ENCODE measurements around the gene ZNF384. TPM values are rescaled to one million over a fixed set of nuclear protein-coding genes. Genes with fewer than 3 reads are reported as not detected.
A peak's percentile ranks its signal among the peaks of the same experiment; 100 is the strongest.
"Not testable (repeated sequence)": the region's sequence is repeated elsewhere in the genome, so short reads cannot be mapped to it uniquely, and the experiment has no call there.

ZNF384 gene
- 21.2 and 23.6 TPM in 2 replicates for total RNA-seq (2014; rRNA removed; shearing (Covaris generic))

DNA sequence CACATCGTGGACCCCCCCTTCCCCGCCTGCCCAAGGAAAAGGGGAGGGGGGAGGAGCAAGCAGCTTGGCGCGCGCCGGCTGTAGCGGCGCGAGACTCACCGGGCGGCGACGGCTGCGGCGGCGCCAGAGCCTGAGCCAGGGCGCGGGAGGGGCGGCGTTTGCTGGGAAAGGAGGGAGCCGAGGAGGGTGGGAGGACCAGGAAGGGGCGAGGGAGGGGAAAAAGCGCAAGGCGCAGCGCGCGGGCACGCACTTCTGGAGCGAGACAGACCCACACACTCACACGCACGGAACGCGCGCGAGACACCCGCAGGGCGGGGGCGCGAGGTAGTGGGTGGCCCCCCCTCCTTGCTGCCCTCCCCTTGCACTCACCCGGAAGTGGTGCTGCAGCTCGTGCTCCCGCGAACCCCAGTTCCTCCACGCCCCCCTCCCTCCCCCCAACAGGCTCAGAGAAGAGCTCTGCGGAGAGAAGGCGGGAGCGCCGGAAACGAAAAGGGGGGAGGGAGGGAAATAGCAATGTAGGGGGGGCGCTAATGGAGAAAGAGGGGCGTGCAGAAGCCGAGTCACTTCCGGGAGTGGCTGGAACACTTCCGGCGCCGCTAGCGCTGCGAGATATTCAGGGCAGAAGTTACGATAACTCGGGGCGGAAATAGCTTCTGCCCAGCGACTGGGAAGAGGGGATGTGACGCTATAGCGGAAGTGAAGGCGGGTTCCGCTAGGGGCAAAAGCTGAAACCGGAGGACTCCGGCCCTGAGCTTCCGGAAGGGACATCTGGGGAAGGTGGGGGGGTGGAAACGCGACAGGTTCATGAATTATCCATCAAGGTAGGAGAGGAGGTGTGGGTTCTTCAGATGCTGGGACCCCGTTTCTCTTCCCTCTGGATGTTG lies at the start of gene ZNF384:
ZNF384 (minus strand) TSS at position 377 of the 884 bp plus-strand sequence. CDS start 9,855 bp downstream, outside the sequence.
- DNase-seq (ENCODE audit: low spot score), result peak; percentile 100

GRCh38 chr12:6736754-6737153 lies 47.6 kb upstream of the ZNF384 start:
- no peak for DNase-seq (ENCODE audit: low spot score)

- peak; percentile 69 for DNase-seq (ENCODE audit: low spot score)
Measured at GRCh38 chr12:6735448-6736191, 46.4 kb upstream of the ZNF384 start.

DNA sequence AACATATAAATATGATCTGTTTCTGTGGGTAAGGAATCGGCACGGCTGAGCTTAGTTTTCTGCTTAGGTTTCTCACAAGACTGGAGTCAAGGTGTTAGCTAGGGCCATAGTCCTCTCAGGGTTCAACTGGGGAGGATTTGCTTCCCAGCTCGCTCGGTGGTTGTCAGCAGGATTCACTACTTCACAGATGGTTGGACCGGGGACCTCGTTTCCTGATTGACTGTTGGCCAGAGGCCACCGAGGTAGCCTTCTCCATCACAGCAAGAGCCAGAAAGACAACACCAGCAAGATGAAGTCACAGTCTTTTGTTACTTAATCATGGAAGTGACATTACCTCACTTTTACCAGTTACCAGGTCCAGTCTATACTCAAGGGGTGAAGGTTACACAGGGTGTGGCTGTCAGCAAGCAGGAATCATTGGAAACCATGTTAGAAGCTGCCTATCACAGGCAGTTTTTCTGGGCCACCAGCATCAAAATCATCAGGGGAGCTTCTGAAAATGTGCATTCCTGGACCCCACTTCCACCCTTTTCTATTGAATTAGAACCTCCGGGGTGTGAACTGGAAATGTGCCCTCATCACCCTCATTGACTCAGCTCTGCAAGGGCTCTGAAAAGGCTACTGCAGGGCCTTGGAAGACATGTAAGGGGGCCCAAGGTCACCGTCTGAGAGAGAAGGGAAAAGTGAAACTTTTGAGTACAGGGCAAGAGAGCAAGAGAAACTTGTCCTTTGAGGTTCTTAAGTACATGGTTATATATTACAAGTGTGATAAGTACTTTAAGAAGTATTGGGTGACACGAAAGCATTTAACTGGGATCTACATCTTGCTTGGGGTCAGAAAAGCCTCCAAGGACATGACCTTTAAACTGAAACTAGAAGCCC lies 45.6 kb upstream of the ZNF384 start:
- DNase-seq (ENCODE audit: low spot score), result no peak

- DNase-seq (ENCODE audit: low spot score), result no peak
Measured at GRCh38 chr12:6730169-6730568, 41.0 kb upstream of the ZNF384 start.

DNA sequence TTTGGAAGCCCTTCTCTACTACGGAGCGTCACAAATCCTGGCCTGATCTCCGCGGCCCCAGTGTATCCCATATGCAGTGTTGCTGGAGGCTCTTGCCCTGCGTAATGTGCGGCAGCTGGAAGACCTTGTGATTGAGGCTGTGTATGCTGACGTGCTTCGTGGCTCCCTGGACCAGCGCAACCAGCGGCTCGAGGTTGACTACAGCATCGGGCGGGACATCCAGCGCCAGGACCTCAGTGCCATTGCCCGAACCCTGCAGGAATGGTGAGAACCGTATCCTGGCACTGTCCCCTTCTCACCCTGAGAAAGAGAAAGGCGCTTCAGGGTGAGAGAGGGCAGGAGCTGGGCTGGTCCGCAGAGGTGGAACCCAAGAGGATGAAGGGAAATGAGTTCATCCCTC lies 40.0 kb upstream of the ZNF384 start:
- DNase-seq (ENCODE audit: low spot score), result no peak

GRCh38 chr12:6725350-6725749 lies 36.2 kb upstream of the ZNF384 start:
- DNase-seq (ENCODE audit: low spot score), result no peak

DNA sequence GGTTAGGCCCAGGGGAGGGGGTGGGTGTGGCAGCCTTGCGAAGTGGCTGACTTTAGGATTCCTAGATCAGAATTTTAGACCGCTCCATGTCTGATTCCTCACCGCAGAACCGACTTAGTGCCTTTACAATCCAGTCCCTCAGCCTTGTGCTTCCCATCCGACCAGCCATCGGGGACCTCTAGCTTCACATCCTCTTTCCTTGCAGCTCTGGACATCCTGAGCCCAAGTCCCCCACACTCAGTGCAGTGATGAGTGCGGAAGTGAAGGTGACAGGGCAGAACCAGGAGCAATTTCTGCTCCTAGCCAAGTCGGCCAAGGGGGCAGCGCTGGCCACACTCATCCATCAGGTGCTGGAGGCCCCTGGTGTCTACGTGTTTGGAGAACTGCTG lies 35.2 kb upstream of the ZNF384 start:
- peak; percentile 33 for DNase-seq (ENCODE audit: low spot score)

DNA sequence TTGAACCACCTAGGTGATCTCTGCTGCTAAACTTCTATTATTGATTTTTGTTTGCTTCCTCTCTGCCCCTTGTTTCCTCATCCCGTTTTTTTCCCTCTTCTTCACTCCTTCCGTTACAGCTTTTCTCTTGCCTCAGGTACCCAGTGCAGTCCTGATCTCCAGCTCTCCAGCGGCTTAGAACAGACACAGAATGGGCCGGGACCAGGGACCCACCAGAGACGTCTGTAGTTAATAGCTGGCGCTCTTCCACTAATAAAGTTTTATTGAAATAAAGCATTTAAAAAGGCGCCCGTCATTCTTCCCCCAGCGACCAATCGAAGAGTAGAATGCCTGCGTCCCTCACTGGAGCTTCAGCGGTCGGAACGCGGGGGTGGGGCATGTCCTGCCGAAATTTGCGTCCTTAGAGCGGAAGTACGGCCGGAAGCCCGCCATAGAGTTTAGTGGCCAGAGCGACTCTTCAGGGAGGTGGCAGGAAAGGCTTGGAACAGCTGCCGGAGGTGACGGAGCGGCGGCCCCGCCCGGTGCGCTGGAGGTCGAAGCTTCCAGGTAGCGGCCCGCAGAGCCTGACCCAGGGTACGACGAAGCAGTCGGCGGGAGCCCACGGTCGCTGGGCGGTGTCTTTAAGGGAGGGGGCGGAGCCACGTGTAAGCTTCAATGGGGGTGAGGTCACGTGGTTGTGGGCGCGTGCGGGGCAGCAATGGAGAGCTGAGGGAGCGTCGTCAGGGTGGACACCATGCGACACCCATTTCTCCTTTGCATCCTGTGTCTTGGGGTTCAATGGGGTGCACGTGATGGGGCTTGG lies 34.6 kb upstream of the ZNF384 start, which contains the start of gene COPS7A:
COPS7A (plus strand) TSS at position 440 of the 802 bp plus-strand sequence. CDS start 611 bp downstream, outside the sequence.
- DNase-seq (ENCODE audit: low spot score), result peak; percentile 99

DNA sequence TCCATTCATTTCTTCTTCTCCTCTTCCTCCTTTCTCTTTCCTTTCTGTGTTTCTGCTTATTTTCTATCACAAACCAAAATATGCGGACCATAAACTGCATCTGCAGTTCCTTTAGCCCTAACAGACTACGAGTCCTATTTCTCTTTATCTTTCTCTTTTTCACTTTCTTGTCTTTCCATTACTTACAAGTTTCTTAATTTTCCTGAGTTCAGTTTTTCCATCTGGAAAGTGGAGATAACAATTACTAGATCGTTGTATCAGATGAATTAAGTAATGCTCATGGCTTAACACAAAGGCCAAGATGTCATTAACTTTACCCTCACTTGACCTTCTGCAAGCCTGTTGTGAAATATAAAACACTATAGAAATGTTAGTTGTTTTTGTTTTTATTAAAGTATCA lies 33.7 kb upstream of the ZNF384 start:
- DNase-seq (ENCODE audit: low spot score), result no peak

- DNase-seq (ENCODE audit: low spot score), result no peak
Measured at GRCh38 chr12:6716874-6717437, 27.8 kb upstream of the ZNF384 start.

DNA sequence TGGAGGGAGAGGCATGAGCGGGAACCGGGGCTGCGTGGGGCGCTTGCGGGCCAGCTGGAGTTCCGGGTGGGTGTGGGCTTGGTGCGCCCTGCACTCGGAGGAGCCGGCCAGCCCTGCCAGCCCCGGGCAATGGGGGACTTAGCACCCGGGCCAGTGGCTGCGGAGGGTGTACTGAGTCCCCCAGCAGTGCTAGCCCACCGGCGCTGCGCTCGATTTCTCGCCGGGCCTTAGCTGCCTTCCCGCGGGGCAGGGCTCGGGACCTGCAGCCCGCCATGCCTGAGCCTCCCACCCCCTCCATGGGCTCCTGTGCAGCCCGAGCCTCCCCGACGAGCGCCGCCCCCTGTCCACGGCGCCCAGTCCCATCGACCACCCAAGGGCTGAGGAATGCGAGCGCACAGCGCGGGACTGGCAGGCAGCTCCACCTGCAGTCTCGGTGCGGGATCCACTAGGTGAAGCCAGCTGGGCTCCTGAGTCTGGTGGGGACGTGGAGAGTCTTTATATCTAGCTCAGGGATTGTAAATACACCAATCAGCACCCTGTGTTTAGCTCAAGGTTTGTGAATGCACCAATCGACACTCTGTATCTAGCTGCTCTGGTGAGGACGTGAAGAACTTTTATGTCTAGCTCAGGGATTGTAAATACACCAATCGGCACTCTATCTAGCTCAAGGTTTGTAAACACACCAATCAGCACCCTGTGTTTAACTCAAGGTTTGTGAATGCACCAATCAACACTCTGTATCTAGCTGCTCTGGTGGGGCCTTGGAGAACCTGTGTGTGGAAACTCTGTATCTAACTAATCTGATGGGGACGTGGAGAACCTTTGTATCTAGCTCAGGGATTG lies 27.1 kb upstream of the ZNF384 start:
- not testable (repeated sequence) for DNase-seq (ENCODE audit: low spot score)

DNA sequence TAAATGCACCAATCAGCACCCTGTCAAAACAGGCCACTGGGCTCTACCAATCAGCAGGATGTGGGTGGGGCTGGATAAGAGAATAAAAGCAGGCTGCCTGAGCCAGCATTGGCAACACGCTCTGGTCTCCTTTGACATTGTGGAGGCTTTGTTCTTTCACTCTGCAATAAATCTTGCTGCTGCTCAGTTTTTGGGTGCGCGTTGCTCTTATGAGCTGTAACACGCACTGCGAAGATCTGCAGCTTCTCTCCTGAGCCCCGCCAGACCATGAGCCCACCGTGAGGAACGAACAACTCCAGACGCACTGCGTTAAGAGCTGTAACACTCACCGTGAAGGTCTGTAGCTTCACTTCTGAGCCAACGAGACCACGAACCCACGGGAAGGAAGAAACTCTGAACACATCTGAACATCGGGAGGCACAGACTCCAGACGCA lies 19.8 kb upstream of the ZNF384 start:
- DNase-seq (ENCODE audit: low spot score), result no peak

DNA sequence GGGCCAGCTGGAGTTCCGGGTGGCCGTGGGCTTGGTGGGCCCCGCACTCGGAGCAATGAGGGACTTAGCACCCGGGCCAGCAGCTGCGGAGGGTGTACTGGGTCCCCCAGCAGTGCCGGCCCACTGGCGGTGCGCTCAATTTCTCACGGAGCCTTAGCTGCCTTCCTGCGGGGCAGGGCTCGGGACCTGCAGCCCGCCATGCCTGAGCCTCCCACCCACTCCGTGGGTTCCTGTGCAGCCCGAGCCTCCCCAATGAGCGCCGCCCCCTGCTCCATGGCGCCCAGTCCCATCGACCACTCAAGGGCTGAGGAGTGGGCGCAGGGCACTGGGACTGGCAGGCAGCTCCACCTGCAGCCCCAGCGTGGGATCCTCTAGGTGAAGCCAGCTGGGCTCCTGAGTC lies 19.2 kb upstream of the ZNF384 start:
- not testable (repeated sequence) for DNase-seq (ENCODE audit: low spot score)

- no peak for DNase-seq (ENCODE audit: low spot score)
Measured at GRCh38 chr12:6703631-6704030, 14.5 kb upstream of the ZNF384 start.

DNA sequence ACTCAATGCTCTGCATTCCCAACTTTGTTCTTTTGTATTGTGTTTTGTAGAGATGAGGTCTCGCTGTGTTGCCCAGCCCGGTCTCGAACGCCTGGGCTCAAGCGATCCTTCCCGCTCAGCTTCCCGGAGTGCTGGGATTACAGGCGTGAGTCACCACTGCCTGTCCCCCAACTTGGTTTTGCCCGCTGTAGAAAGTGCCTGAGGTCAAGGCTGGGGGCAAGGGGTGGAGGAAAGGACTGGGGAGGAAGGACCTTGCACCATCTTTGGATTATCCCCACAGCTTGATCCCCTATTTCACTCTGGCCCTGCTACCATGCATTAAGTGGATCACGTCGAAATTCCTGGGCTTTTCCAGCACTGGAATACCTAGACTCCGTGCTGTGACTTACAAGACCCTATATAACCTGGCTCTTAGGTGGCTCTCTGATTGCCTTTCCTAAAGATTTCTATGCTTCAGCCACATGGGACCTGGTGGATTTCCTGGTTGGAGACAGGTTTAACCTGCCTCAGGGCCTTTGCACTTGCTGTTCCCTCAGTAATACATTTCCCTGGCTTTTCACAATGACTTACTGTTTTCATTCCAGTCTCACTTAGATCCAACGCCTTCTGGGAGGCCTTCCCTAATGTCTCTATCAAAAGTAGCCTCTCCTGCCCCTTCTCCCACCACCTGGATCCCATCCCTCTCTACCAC lies 12.0 kb upstream of the ZNF384 start:
- DNase-seq (ENCODE audit: low spot score), result no peak

DNA sequence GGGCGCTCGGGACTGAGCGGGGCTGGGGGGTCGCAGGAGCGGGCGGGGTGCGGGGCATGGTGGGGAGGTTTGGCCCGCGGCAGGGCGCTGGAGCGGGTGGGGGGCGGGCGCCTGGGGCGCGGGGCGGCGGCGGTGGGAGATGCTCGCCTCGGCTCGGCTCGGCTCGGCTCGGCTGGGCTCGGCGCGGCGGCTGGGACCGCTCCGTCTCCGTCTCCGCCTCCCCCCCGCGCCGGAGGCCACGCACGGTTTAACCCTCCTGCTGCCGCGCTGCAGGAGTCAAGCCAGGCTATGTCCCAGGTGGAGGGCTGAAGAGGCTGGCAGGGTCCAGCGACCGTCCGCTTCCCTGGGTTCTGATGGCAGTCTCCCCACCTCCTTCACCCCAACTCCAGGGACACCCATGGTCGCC lies 11.5 kb upstream of the ZNF384 start, which contains the start of gene PIANP:
PIANP (minus strand) TSS at position 170 of the 406 bp plus-strand sequence. CDS start 2,754 bp downstream, outside the sequence.
- no peak for DNase-seq (ENCODE audit: low spot score)

DNA sequence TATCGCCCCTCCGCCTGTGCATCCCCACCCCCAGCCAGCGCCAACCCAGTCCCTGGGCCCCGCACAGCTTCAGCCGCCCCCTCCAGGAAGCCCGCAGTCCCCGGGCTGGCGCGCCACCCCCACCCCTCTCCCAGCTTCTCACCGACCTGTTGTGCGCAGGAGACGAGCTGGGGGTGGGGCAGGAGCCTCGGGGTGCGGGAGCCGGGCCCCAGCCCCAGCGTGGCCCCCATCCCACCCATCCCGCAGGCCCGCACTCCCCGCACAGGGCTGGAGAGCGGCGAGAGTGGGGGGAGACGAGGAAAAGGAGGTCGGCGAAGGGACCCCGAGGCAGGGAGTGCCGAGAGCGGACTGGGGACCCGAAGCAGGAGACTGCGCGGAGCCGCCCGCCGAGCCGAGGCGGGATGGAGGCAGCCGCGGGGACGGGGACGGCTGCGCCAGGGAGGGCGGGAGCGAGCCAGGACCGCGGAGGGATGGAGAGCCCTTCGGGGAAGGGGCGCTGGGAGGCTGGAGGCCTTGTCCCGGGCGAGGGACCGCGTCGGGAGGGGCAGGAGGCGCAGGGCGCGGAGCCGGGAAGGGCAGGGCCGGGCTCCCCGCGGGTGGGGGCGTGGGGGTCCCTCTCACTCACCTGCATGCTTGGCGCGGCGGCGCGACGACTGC lies 10.9 kb upstream of the ZNF384 start:
- no peak for DNase-seq (ENCODE audit: low spot score)

Data from H4 (cell line).